Mucosa of descending colon (tissue), 3 donors: Measurements from ENCODE around the gene CCDC160. TPM values are rescaled to one million over a fixed set of nuclear protein-coding genes. Genes with fewer than 3 reads are reported as not detected.

Source experiments
- ATAC-seq: fragments of 200-7000 bp; cut with Tn5 transposase; one replicate; pipeline ENCODE4 v1.9.1; 2020; ENCODE audit warnings: mild to moderate bottlenecking, moderate library complexity
- DNase-seq, 3 donors: peaks; one replicate each; pipeline ENCODE4 v3.0.0-alpha.2; 2020
- H3K36me3 ChIP-seq: fragments of 200-600 bp; one replicate; pipeline ENCODE4 v1.8.0; 2021; ENCODE audit warnings: low read depth, mild to moderate bottlenecking
- H3K4me1 ChIP-seq: fragments of 200-600 bp; one replicate; pipeline ENCODE4 v1.8.0; 2021; ENCODE audit warnings: low read depth, mild to moderate bottlenecking
- H3K4me3 ChIP-seq: fragments of 200-600 bp; one replicate; pipeline ENCODE4 v1.8.0; 2021; ENCODE audit warnings: mild to moderate bottlenecking
- H3K9me3 ChIP-seq: fragments of 200-600 bp; one replicate; pipeline ENCODE4 v1.8.0; 2021; ENCODE audit warnings: mild to moderate bottlenecking
- CTCF ChIP-seq: fragments of 200-600 bp; IDR thresholded peaks from one replicate; pipeline ENCODE4 v1.8.0; 2022; ENCODE audit warnings: antibody characterized with exemption, mild to moderate bottlenecking
- intact Hi-C, 2 donors: fragments of 100-400 bp; cut with DNase I in 1 of 2; cut with micrococcal nuclease in 1 of 2; formaldehyde crosslinking; loops; one replicate each; pipeline versions ENCODE4 v1.11.0 to v1.11.1; 2022; cut with DNase I, micrococcal nuclease
- total RNA-seq, 3 donors: library from RNA; stranded (reverse); fragmentation: NEBNext Ultra II Directional in 2 of 3; extraction: Animal tissue kit (Norgen Biotek cat#: 25700) in 2 of 3; gene quantifications; one replicate each; pipeline versions ENCODE4 v1.2.1 to v1.2.4, GENCODE V29; 2021 to 2023
- donor health status: DM: no; HTN: no; CAD: no; lungs with moderate emphysema.
- donor health status: DM: no; HTN: no; CAD: no.
- donor health status: DM: no; HTN: yes; CAD: no.

CCDC160 gene
- total RNA-seq, 3 donors from 2014 or later = 0.22 TPM; not detected in 2

GRCh38 chrX:134244043-134244442 is 7.1 kb downstream of the CCDC160 start:
- TF ChIP-seq CTCF = no peak
- no peaks in the 10 kb centered on the region for H3K9me3 ChIP-seq
- H3K36me3 ChIP-seq = no peaks in the 10 kb centered on the region
- DNase-seq = no peak
- H3K4me3 ChIP-seq = no peak overlapping the region
- H3K4me1 ChIP-seq = no peaks in the 10 kb centered on the region
- ATAC-seq = no peak
- intact Hi-C loops = no loop called here

- Histone ChIP-seq H3K4me1 (no peaks in the 10 kb centered on the region), H3K4me3 (no peak overlapping the region), H3K9me3 (no peaks in the 10 kb centered on the region), H3K36me3 (no peaks in the 10 kb centered on the region)
- no peak for TF ChIP-seq CTCF
- intact Hi-C loops = no loop called here
- DNase-seq = no peak
- ATAC-seq = no peak
These were observed 9.3 kb downstream of the CCDC160 start for GRCh38 chrX:134246282-134246681.

- no peak for DNase-seq
- no peaks in the 10 kb centered on the region for H3K4me1 ChIP-seq
- no peak for TF ChIP-seq CTCF
- H3K36me3 ChIP-seq = no peaks in the 10 kb centered on the region
- ATAC-seq = no peak
- no peak overlapping the region for H3K4me3 ChIP-seq
- intact Hi-C loops = no loop called here
- no peaks in the 10 kb centered on the region for H3K9me3 ChIP-seq
These were observed 10.5 kb downstream of the CCDC160 start for GRCh38 chrX:134247492-134247891.

- H3K4me1 ChIP-seq = no peaks in the 10 kb centered on the region
- intact Hi-C loops = no loop called here
- no peak for TF ChIP-seq CTCF
- no peaks in the 10 kb centered on the region for H3K9me3 ChIP-seq
- no peaks in the 10 kb centered on the region for H3K36me3 ChIP-seq
- no peak overlapping the region for H3K4me3 ChIP-seq
- ATAC-seq (no peak), DNase-seq (no peak)
These were observed 12.3 kb downstream of the CCDC160 start for GRCh38 chrX:134249241-134249640.

- no peaks in the 10 kb centered on the region for H3K9me3 ChIP-seq
- no peak for DNase-seq
- no peak overlapping the region for H3K4me3 ChIP-seq
- TF ChIP-seq CTCF = no peak
- H3K4me1 ChIP-seq = no peaks in the 10 kb centered on the region
- intact Hi-C loops = no loop called here
- ATAC-seq = no peak
- H3K36me3 ChIP-seq = no peaks in the 10 kb centered on the region
These were observed 14.3 kb downstream of the CCDC160 start for GRCh38 chrX:134251241-134251640.

GRCh38 chrX:134254511-134254910 is 17.5 kb downstream of the CCDC160 start:
- intact Hi-C loops = no loop called here
- no peak for DNase-seq
- no peak for ATAC-seq
- no peak overlapping the region for H3K4me3 ChIP-seq
- no peaks in the 10 kb centered on the region for H3K36me3 ChIP-seq
- H3K9me3 ChIP-seq = no peaks in the 10 kb centered on the region
- TF ChIP-seq CTCF = no peak
- no peaks in the 10 kb centered on the region for H3K4me1 ChIP-seq
